Gastroesophageal sphincter (tissue), 4 donors: ENCODE data around the gene TUBB2B. TPM values are rescaled to one million over a fixed set of nuclear protein-coding genes. Genes with fewer than 3 reads are reported as not detected.

ENCODE experiments used
- ATAC-seq: fragments of 150-250 bp; one replicate; pipeline ENCODE4 v1.9.1; 2016; ENCODE audit warnings: mild to moderate bottlenecking, moderate library complexity
- H3K27ac ChIP-seq, 4 donors: fragments of 200-600 bp; sonication (generic) in 3 of 4; 1 replicate in 3 of 4; 2 replicates in 1 of 4; pipeline ENCODE4 v1.5.1; 2016 to 2019
- H3K27me3 ChIP-seq: fragments of 200-600 bp; sonication (generic); one replicate; pipeline ENCODE4 v1.5.1; 2019
- H3K36me3 ChIP-seq, 2 donors: fragments of 200-600 bp; sonication (generic); one replicate each; pipeline ENCODE4 v1.5.1; 2019; ENCODE audit warnings: control low read depth in 1 of 2
- H3K4me1 ChIP-seq, 3 donors: fragments of 200-600 bp; sonication (generic); 1 replicate in 2 of 3; 2 replicates in 1 of 3; pipeline ENCODE4 v1.5.1; 2016 to 2019; ENCODE audit warnings: control low read depth in 2 of 3
- H3K4me3 ChIP-seq, 2 donors: fragments of 200-600 bp; sonication (generic); one replicate each; pipeline ENCODE4 v1.5.1; 2019; ENCODE audit warnings: mild to moderate bottlenecking in 1 of 2, moderate library complexity in 1 of 2
- H3K9me3 ChIP-seq, 3 donors: fragments of 200-600 bp; sonication (generic); one replicate each; pipeline ENCODE4 v1.5.1; 2017 to 2019; ENCODE audit warnings: control low read depth in 2 of 3
- CTCF ChIP-seq, 4 experiments: fragments of 200-600 bp in 2 of 4; fragments of 450-650 bp in 2 of 4; sonication (generic) in 1 of 4; IDR thresholded peaks; one replicate each; pipeline ENCODE4 v1.5.1; 2017 to 2019; ENCODE audit warnings: antibody characterized with exemption in 4 of 4, mild to moderate bottlenecking in 2 of 4, moderate library complexity in 2 of 4
- EP300 ChIP-seq: sonication (generic); formaldehyde crosslinking; IDR thresholded peaks from one replicate; pipeline ENCODE4 v1.6.1; 2017; ENCODE audit warnings: antibody characterized with exemption, mild to moderate bottlenecking
- POLR2A ChIP-seq, 2 donors: fragments of 450-650 bp; IDR thresholded peaks; one replicate each; pipeline ENCODE4 v1.6.1; 2017; ENCODE audit warnings: antibody characterized with exemption in 2 of 2, mild to moderate bottlenecking in 2 of 2, moderate library complexity in 1 of 2
- POLR2AphosphoS5 ChIP-seq: sonication (generic); formaldehyde crosslinking; IDR thresholded peaks from one replicate; pipeline ENCODE4 v1.6.1; 2017; ENCODE audit warnings: antibody characterized with exemption
- WGBS, 2 donors: methylation state at CpG; one replicate each; pipeline ENCODE4 v1.1.5; 2018; ENCODE audit warnings: low coverage in 1 of 2; 5-methylcytosine and 5-hydroxymethylcytosine counted together
- total RNA-seq, 4 donors: library from RNA; depleted of rRNA; stranded (reverse); fragments of >200 nt; gene quantifications; one replicate each; pipeline ENCODE4 v1.1.0, GENCODE V29; 2016

Gene TUBB2B
- total RNA-seq, 4 donors from 2014 or later, result 11.5 to 42.8 (median 14.6) TPM

DNA sequence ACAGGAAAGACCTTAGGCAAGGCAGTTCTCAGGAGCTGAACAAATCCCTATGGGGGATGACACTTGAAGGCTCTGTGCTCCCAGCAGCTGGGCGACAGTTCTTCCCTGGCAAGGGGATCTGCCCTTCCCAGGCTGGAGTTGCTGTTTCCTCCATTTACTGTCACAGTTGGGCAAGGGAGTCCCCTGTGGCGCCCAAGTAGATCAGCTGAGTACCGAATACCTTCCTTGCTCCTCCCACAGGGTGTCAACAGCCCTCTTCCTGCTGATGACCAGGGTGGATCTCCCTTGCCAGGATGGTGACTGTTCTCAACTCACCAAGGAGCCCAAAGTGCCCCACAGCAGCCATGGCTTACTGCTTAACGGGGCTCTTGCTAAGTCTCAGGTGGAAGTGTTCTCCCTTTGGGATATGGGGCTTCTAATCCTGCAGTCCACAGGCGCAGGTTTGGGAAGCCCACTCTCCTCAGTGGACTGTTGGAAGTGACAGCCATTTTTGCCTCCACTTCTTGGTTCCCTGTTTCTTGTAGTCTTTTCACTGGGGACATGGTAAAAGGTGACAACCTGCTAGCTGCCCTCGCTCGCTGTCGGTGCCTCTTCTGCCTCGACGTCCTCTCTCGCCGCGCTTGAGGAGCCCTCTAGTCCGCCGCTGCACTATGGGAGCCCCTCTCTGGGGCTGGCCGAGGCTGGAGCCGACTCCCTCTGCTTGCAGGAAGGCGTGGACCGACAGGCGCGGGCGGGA is 25.6 kb upstream of the TUBB2B start:
- peaks cover 0 to 35% (median 0%) of the 10 kb centered on the region in 3 donors for H3K4me1 ChIP-seq
- no peaks in the 10 kb centered on the region for H3K27me3 ChIP-seq
- WGBS, 2 donors, result 86 to 96% methylated on average over 1 to 5 of the region's 22 CpGs
- H3K4me3 ChIP-seq, result no peak overlapping the region
- H3K27ac ChIP-seq, result no peak overlapping the region
- ATAC-seq, result no peak
- H3K36me3 ChIP-seq, result no peaks in the 10 kb centered on the region
- no peak for TF ChIP-seq POLR2A (IDR thresholded peaks at IDR 0.05)
- no peak for TF ChIP-seq CTCF (IDR thresholded peaks at IDR 0.05)
- TF ChIP-seq EP300, result no peak
- TF ChIP-seq POLR2AphosphoS5, result no peak
- no peaks in the 10 kb centered on the region for H3K9me3 ChIP-seq

DNA sequence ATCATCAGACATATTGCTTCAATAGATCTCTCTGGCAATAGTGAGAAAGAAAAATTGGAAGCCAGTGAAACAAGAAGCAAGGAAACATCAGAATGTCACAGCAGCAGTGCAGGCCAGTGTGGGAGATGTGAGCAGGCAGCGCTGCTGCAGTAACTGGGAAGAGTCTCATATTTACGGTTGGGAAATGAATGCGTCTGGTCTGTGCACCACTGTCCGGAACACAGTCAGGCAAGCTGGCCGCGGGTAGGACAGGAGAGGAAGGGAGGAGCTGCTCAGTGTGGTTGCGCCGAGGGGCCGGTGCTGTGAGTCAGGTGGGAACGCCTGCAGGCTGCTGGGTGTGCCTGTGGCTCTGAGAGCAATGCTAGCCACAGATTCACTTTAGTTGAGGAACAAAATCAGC is 24.9 kb upstream of the TUBB2B start:
- H3K4me3 ChIP-seq, result no peak overlapping the region
- no peaks in the 10 kb centered on the region for H3K36me3 ChIP-seq
- H3K9me3 ChIP-seq, result no peaks in the 10 kb centered on the region
- H3K27ac ChIP-seq, result no peak overlapping the region
- TF ChIP-seq CTCF (IDR thresholded peaks at IDR 0.05) (no peak), POLR2AphosphoS5 (no peak), POLR2A (IDR thresholded peaks at IDR 0.05) (no peak), EP300 (no peak)
- H3K4me1 ChIP-seq, result peaks cover 0 to 41% (median 0%) of the 10 kb centered on the region in 3 donors
- no peak for ATAC-seq
- WGBS, 2 donors, result 87 to 92% methylated on average over 7 to 8 of the region's 10 CpGs
- H3K27me3 ChIP-seq, result no peaks in the 10 kb centered on the region

DNA sequence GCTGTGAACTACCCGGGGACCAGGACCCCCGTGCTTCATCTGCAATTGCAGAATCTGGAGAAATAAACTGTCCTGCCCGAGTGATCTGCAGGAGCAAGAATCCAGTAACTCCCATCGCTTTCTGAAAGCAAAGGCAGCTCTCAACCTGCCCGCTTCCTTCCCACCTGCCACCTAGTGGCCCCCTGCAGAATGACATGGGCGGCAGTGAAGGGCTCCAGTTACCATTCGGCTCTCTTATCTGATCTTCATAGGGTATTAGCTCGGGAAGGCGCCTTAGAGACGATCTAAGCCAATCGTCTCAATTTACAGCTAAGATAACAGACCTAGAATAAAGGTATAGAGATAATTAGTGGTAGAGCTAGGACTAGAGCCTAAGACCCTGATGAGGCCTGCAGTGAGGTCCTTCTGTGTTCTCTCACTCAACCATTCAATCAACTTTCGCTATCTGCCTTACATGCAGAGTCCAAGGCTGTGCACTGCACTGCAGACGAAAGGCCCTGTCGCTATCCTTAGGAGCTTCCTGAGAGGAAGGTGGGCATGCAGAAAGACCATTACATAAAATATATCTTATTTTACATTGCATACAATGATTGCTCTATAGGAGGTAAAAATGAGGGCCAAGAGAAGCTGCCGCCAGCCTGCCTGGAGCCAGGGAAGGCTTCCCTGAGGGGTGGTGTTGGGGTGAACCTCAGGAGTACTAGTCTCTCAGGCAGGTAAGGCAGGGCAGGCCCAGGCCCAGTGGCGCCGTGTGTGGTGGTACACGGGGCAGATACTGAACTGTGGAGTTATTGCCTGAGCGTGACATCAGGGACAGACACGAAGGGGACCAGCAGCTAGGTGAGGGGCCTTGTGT is 24.2 kb upstream of the TUBB2B start:
- ATAC-seq, result peak; percentile 76

GRCh38 chr6:3250231-3250675 is 22.8 kb upstream of the TUBB2B start:
- peaks cover 0 to 48% (median 0%) of the 10 kb centered on the region in 3 donors for H3K4me1 ChIP-seq
- TF ChIP-seq EP300, result no peak
- TF ChIP-seq CTCF (IDR thresholded peaks at IDR 0.05), result no peak
- TF ChIP-seq POLR2AphosphoS5, result no peak
- no peak for TF ChIP-seq POLR2A (IDR thresholded peaks at IDR 0.05)
- no peak overlapping the region for H3K27ac ChIP-seq
- H3K9me3 ChIP-seq, result no peaks in the 10 kb centered on the region
- H3K4me3 ChIP-seq, result no peak overlapping the region
- WGBS, 2 donors, result 66 to 68% methylated on average over 5 to 9 of the region's 9 CpGs
- H3K27me3 ChIP-seq, result no peaks in the 10 kb centered on the region
- H3K36me3 ChIP-seq, result no peaks in the 10 kb centered on the region
- no peak for ATAC-seq

More for the DNA sequence above, 24.2 kb upstream of the TUBB2B start:
- Histone ChIP-seq H3K4me1 (peaks cover 0 to 48% (median 0%) of the 10 kb centered on the region in 3 donors), H3K27ac (peak overlapping the region in 1 of 4 donors; percentile 32), H3K27me3 (no peaks in the 10 kb centered on the region), H3K9me3 (no peaks in the 10 kb centered on the region), H3K36me3 (no peaks in the 10 kb centered on the region), H3K4me3 (no peak overlapping the region)
- TF ChIP-seq POLR2AphosphoS5, result peak; percentile 45
- TF ChIP-seq CTCF (IDR thresholded peaks at IDR 0.05), result peak in 3 of 4 experiments; percentile 91 to 97 (median 96)
- TF ChIP-seq POLR2A (IDR thresholded peaks at IDR 0.05), result no peak
- WGBS, 2 donors, result 75 to 87% methylated on average over 3 to 6 of the region's 20 CpGs
